Heart left ventricle (tissue), 16 donors: ENCODE measurements around the gene MYL11. TPM values are rescaled to one million over a fixed set of nuclear protein-coding genes. Genes with fewer than 3 reads are reported as not detected.

ENCODE experiments used
- ATAC-seq, 4 donors: fragments of 200-7000 bp; cut with Tn5 transposase; one replicate each; pipeline ENCODE4 v1.9.1; 2020 to 2022; ENCODE audit warnings: moderate library complexity in 4 of 4, mild to moderate bottlenecking in 3 of 4, moderate number of reproducible peaks in 1 of 4
- DNase-seq, 5 donors: peaks; one replicate each; pipeline ENCODE4 v3.0.0-alpha.2; 2020
- H3K27ac ChIP-seq, 12 donors: fragments of 200-600 bp; sonication (generic) in 4 of 12; one replicate each; pipeline versions ENCODE4 v1.5.0 to v1.8.0; 2016 to 2022; ENCODE audit warnings: mild to moderate bottlenecking in 2 of 12
- H3K27me3 ChIP-seq, 9 donors: fragments of 200-600 bp; sonication (generic) in 2 of 9; one replicate each; pipeline versions ENCODE4 v1.5.1 to v1.8.0; 2016 to 2022; ENCODE audit warnings: mild to moderate bottlenecking in 3 of 9
- H3K36me3 ChIP-seq, 9 donors: fragments of 200-600 bp; sonication (generic) in 2 of 9; one replicate each; pipeline versions ENCODE4 v1.5.0 to v1.8.0; 2018 to 2022; ENCODE audit warnings: mild to moderate bottlenecking in 2 of 9
- H3K4me1 ChIP-seq, 12 donors: fragments of 200-600 bp; sonication (generic) in 4 of 12; one replicate each; pipeline versions ENCODE4 v1.5.0 to v1.8.0; 2016 to 2022; ENCODE audit warnings: mild to moderate bottlenecking in 3 of 12
- H3K4me3 ChIP-seq, 12 donors: fragments of 200-600 bp; sonication (generic) in 4 of 12; one replicate each; pipeline versions ENCODE4 v1.5.0 to v1.8.0; 2017 to 2022; ENCODE audit warnings: mild to moderate bottlenecking in 9 of 12, moderate library complexity in 4 of 12
- H3K9me3 ChIP-seq, 12 donors: fragments of 200-600 bp; sonication (generic) in 4 of 12; one replicate each; pipeline versions ENCODE4 v1.5.0 to v1.8.0; 2016 to 2022; ENCODE audit warnings: mild to moderate bottlenecking in 1 of 12
- POLR2A ChIP-seq, 2 donors: fragments of 450-650 bp; IDR thresholded peaks; one replicate each; pipeline ENCODE4 v1.6.1; 2017; ENCODE audit warnings: antibody characterized with exemption in 2 of 2, mild to moderate bottlenecking in 2 of 2, moderate library complexity in 2 of 2
- WGBS, 4 donors: extraction: QIAGEN DNeasy Blood & Tissue Kit in 2 of 4; methylation state at CpG; one replicate each; pipeline versions ENCODE4 v1.1.5 to v1.1.7; 2013 to 2018; 5-methylcytosine and 5-hydroxymethylcytosine counted together
- intact Hi-C, 10 donors: fragments of 100-400 bp; cut with DNase I; formaldehyde crosslinking; loops; one replicate each; pipeline versions ENCODE4 v1.11.1 to v1.14.2; 2022
- polyA plus RNA-seq, 2 donors: library from polyadenylated mRNA; stranded (reverse); fragments of 200-250 nt; gene quantifications; one replicate each; pipeline ENCODE4 v1.2.3, GENCODE V29; 2013
- total RNA-seq, 9 donors: library from RNA; depleted of rRNA in 2 of 9; stranded (reverse); fragments of >200 nt in 2 of 9; fragmentation: NEBNext Ultra II Directional in 3 of 9; extraction: Animal tissue kit (Norgen Biotek cat#: 25700) in 3 of 9; gene quantifications; one replicate each; pipeline versions ENCODE4 v1.1.0 to v1.2.4, GENCODE V29; 2016 to 2023
- TF ChIP-seq, protein P1 (sequence below), 12 donors: fragments of 200-600 bp; sonication (generic) in 4 of 12; IDR thresholded peaks; one replicate each; pipeline versions ENCODE4 v1.5.0 to v1.8.0; 2018 to 2022; ENCODE audit warnings: antibody characterized with exemption in 12 of 12, mild to moderate bottlenecking in 5 of 12
- donor health status: ischemic (EF 13 %, LVEDD 7.1; RV severe dilation, severe dysfunction).
- donor health status: healthy with polysubstance abuse.
- donor health status: DM: no; HTN: yes; CAD: no.
- donor health status: DM: no; HTN: no; CAD: no.
- donor health status: ischemic (EF 25% LVEDD 6.9; RV normal size, moderate dysfunction).
- donor health status: ischemic (EF 25% LVEDD 5.7; RV mildly dilated, moderate dysfunction).
- donor health status: healthy.
- donor health status: DM: yes; HTN: yes; CAD: no.
- donor health status: ischemic (EF 35%, LVEDD 5.7; RV mildly dilated, moderate dysfunction).
- donor health status: nonischemic (EF 11% LVEDD 7.7; RV severe dilation, severe dysfunction).
- donor health status: DM: yes; HTN: yes; CAD: no.
- donor health status: PGD.
- donor health status: ischemic (EF 29% LVEDD 5.4; RV normal size, mild dysfunction).
- donor health status: nonischemic (EF 23%, LVEDD 6.1; RV moderate dilation, normal function).

MYL11 gene
- total and polyA plus RNA-seq, 11 donors = not detected

DNA sequence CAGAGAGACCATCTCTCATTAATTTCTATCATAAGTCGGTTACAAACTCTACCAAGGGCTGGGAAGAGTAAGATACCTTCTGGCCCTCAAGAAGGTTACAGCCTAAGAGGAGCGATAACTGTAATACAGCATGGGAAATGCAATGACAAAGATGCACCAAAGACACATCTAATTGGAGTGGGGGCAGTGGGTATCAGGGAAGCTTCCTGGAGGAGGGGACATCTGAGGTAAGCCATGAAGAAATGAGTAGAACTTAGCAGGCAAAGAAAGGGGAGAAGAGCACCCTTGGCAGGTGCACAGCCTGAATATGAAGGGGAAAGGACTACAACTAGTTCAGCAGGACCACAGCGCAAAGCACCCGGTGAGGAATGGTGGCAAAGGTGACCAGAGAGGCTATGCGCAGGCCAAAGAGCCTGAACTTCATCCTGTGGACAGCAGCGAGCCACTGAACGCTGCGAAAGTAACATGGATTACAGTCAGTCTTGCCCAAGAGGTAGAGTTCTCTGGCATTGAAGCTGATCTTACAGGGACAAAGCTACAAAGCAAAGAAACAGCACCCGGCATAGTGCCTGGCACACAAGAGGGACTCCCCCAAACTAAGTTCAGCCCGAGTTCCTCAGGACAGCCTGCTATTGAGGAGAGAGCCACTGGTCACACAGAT lies 7.1 kb upstream of the MYL11 start:
- ATAC-seq (no peak), DNase-seq (peak in 1 of 5 donors; percentile 25)
- H3K9me3 ChIP-seq = no peaks in the 10 kb centered on the region
- H3K36me3 ChIP-seq = peaks cover 0 to 45% (median 32%) of the 10 kb centered on the region in 9 donors
- intact Hi-C loops = loop anchor here in 5 of 10 donors (1.0 to 5.0 kb wide), 3 partner anchors 11 to 40 kb away; partner anchors contain the start of gene ZNF771 (in 2 of the 5)
- WGBS, 4 donors = 64 to 74% (median 66%) methylated on average over 9 to 10 of the region's 10 CpGs
- TF ChIP-seq, protein P1, sequence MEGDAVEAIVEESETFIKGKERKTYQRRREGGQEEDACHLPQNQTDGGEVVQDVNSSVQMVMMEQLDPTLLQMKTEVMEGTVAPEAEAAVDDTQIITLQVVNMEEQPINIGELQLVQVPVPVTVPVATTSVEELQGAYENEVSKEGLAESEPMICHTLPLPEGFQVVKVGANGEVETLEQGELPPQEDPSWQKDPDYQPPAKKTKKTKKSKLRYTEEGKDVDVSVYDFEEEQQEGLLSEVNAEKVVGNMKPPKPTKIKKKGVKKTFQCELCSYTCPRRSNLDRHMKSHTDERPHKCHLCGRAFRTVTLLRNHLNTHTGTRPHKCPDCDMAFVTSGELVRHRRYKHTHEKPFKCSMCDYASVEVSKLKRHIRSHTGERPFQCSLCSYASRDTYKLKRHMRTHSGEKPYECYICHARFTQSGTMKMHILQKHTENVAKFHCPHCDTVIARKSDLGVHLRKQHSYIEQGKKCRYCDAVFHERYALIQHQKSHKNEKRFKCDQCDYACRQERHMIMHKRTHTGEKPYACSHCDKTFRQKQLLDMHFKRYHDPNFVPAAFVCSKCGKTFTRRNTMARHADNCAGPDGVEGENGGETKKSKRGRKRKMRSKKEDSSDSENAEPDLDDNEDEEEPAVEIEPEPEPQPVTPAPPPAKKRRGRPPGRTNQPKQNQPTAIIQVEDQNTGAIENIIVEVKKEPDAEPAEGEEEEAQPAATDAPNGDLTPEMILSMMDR (IDR thresholded peaks at IDR 0.05) = no peak
- no peak for TF ChIP-seq POLR2A (IDR thresholded peaks at IDR 0.05)
- H3K4me3 ChIP-seq = peak overlapping the region in 10 of 12 donors; percentile 83 to 99 (median 91)
- no peaks in the 10 kb centered on the region for H3K27me3 ChIP-seq
- H3K4me1 ChIP-seq = peaks cover 0 to 61% (median 41%) of the 10 kb centered on the region in 12 donors
- peak overlapping the region in 7 of 12 donors; percentile 78 to 91 (median 81) for H3K27ac ChIP-seq

DNA sequence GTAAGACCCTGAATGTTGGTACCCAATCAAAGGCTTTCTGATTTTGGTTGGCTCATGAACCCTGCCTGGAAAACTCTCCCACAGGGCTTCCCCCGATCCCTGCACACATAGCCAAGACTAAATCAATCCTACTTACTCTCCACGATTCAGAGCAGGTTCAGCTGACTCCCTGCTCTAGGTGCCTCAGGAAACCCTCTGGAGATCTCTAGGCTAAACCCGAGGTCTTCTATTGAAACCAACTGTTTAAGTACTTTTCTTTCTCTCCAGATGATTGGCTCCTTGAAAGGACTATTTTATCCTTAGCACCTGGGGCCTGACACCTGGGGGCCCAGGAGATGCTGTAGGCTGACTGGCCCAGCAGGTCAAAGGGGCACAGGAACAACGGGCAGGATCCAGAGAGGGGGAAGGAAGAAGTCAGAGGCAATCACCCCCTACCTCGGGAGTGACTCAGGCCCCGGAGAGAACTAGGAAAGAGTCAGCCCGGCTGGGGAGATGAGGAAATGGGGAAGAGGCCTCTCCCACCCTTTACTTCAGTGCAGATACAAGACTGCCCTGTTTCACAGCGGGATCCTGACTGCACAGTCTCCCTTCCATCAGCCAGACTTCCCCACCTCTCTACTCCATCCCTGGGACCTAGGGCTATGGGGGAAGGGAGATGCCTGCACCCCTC lies 6.3 kb upstream of the MYL11 start:
- Histone ChIP-seq H3K36me3 (peaks cover 0 to 37% (median 25%) of the 10 kb centered on the region in 9 donors), H3K4me1 (peaks cover 0 to 63% (median 42%) of the 10 kb centered on the region in 12 donors), H3K27me3 (no peaks in the 10 kb centered on the region), H3K4me3 (peak overlapping the region; percentile 78 to 99 (median 91)), H3K9me3 (no peaks in the 10 kb centered on the region), H3K27ac (peak overlapping the region in 9 of 12 donors; percentile 14 to 91 (median 81))
- DNase-seq = peak in 2 of 5 donors; percentile 41 to 48
- no peak for ATAC-seq
- TF ChIP-seq, protein P1 (IDR thresholded peaks at IDR 0.05) = no peak
- no peak for TF ChIP-seq POLR2A (IDR thresholded peaks at IDR 0.05)
- intact Hi-C loops = loop anchor here in 5 of 10 donors (1.0 to 5.0 kb wide), 3 partner anchors 12 to 39 kb away; partner anchors contain the start of gene ZNF771 (in 2 of the 5)
- WGBS, 4 donors = 2 to 4% (median 3%) methylated on average over 7 to 8 of the region's 8 CpGs

DNA sequence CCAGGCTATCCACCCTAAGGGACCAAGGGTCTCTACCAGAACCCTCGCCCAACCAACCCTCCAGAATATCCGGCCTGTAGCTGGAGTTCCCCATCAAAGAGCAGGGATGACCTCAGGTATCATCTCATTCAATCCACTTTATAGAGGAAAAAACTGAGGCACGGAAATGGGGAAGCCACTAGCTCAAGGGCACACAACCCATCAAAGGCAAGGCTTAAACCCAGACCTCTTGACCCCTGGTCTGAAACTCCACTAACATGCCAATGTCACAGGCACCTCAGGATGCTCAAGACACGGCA lies 5.9 kb upstream of the MYL11 start:
- Histone ChIP-seq H3K27ac (peak overlapping the region in 10 of 12 donors; percentile 78 to 91 (median 84)), H3K36me3 (peaks cover 0 to 33% (median 22%) of the 10 kb centered on the region in 9 donors), H3K4me1 (peaks cover 0 to 63% (median 42%) of the 10 kb centered on the region in 12 donors), H3K4me3 (peak overlapping the region; percentile 78 to 99 (median 91)), H3K9me3 (no peaks in the 10 kb centered on the region), H3K27me3 (no peaks in the 10 kb centered on the region)
- 5 to 9% (median 6%) methylated on average over 3 to 4 of the region's 4 CpGs for WGBS, 4 donors
- no peak for TF ChIP-seq POLR2A (IDR thresholded peaks at IDR 0.05)
- TF ChIP-seq, protein P1 (IDR thresholded peaks at IDR 0.05) = no peak
- DNase-seq = no peak
- no peak for ATAC-seq
- intact Hi-C loops = loop anchor here in 5 of 10 donors (1.0 to 5.0 kb wide), 3 partner anchors 12 to 39 kb away; partner anchors contain the start of gene ZNF771 (in 2 of the 5)
